ENCODE measurements around the gene FOSL2.

FOSL2 gene

GRCh38 chr2:28435241-28435640 is 42.6 kb downstream of the FOSL2 start:
- no peak for DNase-seq

- DNase-seq: no peak
These were observed 43.2 kb downstream of the FOSL2 start for GRCh38 chr2:28435814-28436351.

- DNase-seq: no peak
These were observed 43.9 kb downstream of the FOSL2 start for GRCh38 chr2:28436525-28437051.

- no peak for DNase-seq
These were observed 44.6 kb downstream of the FOSL2 start for GRCh38 chr2:28437149-28437835.

GRCh38 chr2:28437918-28438317 is 45.3 kb downstream of the FOSL2 start:
- DNase-seq: no peak

GRCh38 chr2:28438532-28439063 is 45.9 kb downstream of the FOSL2 start:
- no peak for DNase-seq

GRCh38 chr2:28439127-28439526 is 46.5 kb downstream of the FOSL2 start:
- no peak for DNase-seq

GRCh38 chr2:28439763-28440162 is 47.1 kb downstream of the FOSL2 start:
- no peak for DNase-seq

- DNase-seq: no peak
These were observed 49.7 kb downstream of the FOSL2 start for GRCh38 chr2:28442328-28442727.

GRCh38 chr2:28444956-28445355 is 52.3 kb downstream of the FOSL2 start:
- no peak for DNase-seq

GRCh38 chr2:28445448-28446258 is 53.0 kb downstream of the FOSL2 start:
- DNase-seq: peak; percentile 34

- no peak for DNase-seq
These were observed 53.9 kb downstream of the FOSL2 start for GRCh38 chr2:28446531-28446930.

- no peak for DNase-seq
These were observed 54.4 kb downstream of the FOSL2 start for GRCh38 chr2:28447086-28447485.

GRCh38 chr2:28447943-28448792 is 55.5 kb downstream of the FOSL2 start:
- DNase-seq: no peak

GRCh38 chr2:28448793-28449100 is 56.1 kb downstream of the FOSL2 start:
- no peak for DNase-seq

GRCh38 chr2:28449126-28449487 is 56.4 kb downstream of the FOSL2 start:
- no peak for DNase-seq

- peak; percentile 76 for DNase-seq
These were observed 57.1 kb downstream of the FOSL2 start for GRCh38 chr2:28449488-28450395.

GRCh38 chr2:28450901-28451565 is 58.4 kb downstream of the FOSL2 start:
- DNase-seq: no peak

- no peak for DNase-seq
These were observed 59.3 kb downstream of the FOSL2 start for GRCh38 chr2:28451793-28452533.

- DNase-seq: peak; percentile 84
These were observed 60.0 kb downstream of the FOSL2 start for GRCh38 chr2:28452534-28453081.
